GM23248 (cell line): ENCODE measurements around the gene MUC2. TPM values are rescaled to one million over a fixed set of nuclear protein-coding genes. Genes with fewer than 3 reads are reported as not detected.

ENCODE experiments used
- DNase-seq: peaks from one replicate; pipeline ENCODE4 v3.0.0-alpha.2; 2015
- H2AFZ ChIP-seq: fragments of 200-600 bp; sonication (generic); 2 replicates; pipeline ENCODE4 v1.6.1; 2016; ENCODE audit warnings: antibody characterized with exemption
- H3F3A ChIP-seq: fragments of 200-600 bp; sonication (generic); 2 replicates; pipeline ENCODE4 v1.6.1; 2016; ENCODE audit warnings: mild to moderate bottlenecking, antibody characterized with exemption, mixed run types; ENCODE audit not compliant: insufficient read depth
- H3K27ac ChIP-seq: fragments of 200-600 bp; sonication (generic); 2 replicates; pipeline ENCODE4 v1.5.1; 2016; ENCODE audit warnings: mild to moderate bottlenecking
- H3K27me3 ChIP-seq: fragments of 200-600 bp; sonication (generic); replicated peaks from 2 replicates; pipeline ENCODE4 v1.6.1; 2016; ENCODE audit warnings: mild to moderate bottlenecking; ENCODE audit not compliant: insufficient read depth
- H3K36me3 ChIP-seq: fragments of 200-600 bp; sonication (generic); 2 replicates; pipeline ENCODE4 v1.6.1; 2016; ENCODE audit warnings: low read depth, mild to moderate bottlenecking
- H3K4me1 ChIP-seq: fragments of 200-600 bp; sonication (generic); 2 replicates; pipeline ENCODE4 v1.6.1; 2016; ENCODE audit warnings: mild to moderate bottlenecking; ENCODE audit not compliant: insufficient read depth
- H3K4me2 ChIP-seq: fragments of 200-600 bp; sonication (generic); one replicate; pipeline ENCODE4 v1.6.1; 2016; ENCODE audit warnings: mild to moderate bottlenecking; ENCODE audit not compliant: unreplicated experiment
- H3K4me3 ChIP-seq: fragments of 200-600 bp; sonication (generic); 2 replicates; pipeline ENCODE4 v1.5.1; 2016; ENCODE audit warnings: mild to moderate bottlenecking
- H3K79me2 ChIP-seq: fragments of 200-600 bp; sonication (generic); 2 replicates; pipeline ENCODE4 v1.6.1; 2016; ENCODE audit warnings: mild to moderate bottlenecking; ENCODE audit not compliant: insufficient read depth
- H3K9ac ChIP-seq: fragments of 200-600 bp; sonication (generic); 2 replicates; pipeline ENCODE4 v1.6.1; 2016; ENCODE audit warnings: mild to moderate bottlenecking
- H3K9me2 ChIP-seq: fragments of 200-600 bp; sonication (generic); 2 replicates; pipeline ENCODE4 v1.6.1; 2016; ENCODE audit warnings: mixed run types, mild to moderate bottlenecking, moderate library complexity; ENCODE audit not compliant: insufficient read depth
- H3K9me3 ChIP-seq: fragments of 200-600 bp; sonication (generic); one replicate; pipeline ENCODE4 v1.6.1; 2017; ENCODE audit warnings: low read depth
- H4K20me1 ChIP-seq: fragments of 200-600 bp; sonication (generic); 2 replicates; pipeline ENCODE4 v1.6.0; 2016; ENCODE audit not compliant: insufficient read depth
- EZH2 ChIP-seq: fragments of 200-600 bp; sonication (generic); IDR thresholded peaks from 2 replicates; pipeline ENCODE4 v1.6.1; 2018; ENCODE audit warnings: antibody characterized with exemption, mild to moderate bottlenecking; ENCODE audit not compliant: insufficient read depth, poor library complexity, severe bottlenecking
- EZH2phosphoT487 ChIP-seq: fragments of 200-600 bp; sonication (generic); IDR thresholded peaks from 2 replicates; pipeline ENCODE4 v1.6.1; 2018; ENCODE audit warnings: antibody characterized with exemption, moderate library complexity, mild to moderate bottlenecking, low read depth; ENCODE audit not compliant: insufficient read depth
- WGBS, 2 experiments: methylation state at CpG; one replicate each; pipeline ENCODE4 v1.1.6; 2015 to 2017; ENCODE audit warnings: low lambda C conversion rate in 2 of 2, low coverage in 1 of 2; ENCODE audit errors: missing lambda C conversion rate in 2 of 2; 5-methylcytosine and 5-hydroxymethylcytosine counted together
- in situ Hi-C: fragments of 300-500 bp; cut with MboI; formaldehyde crosslinking; loops from 2 replicates; pipeline ENCODE4 v1.15.0; 2020
- polyA plus RNA-seq: library from polyadenylated mRNA; unstranded; fragments of >200 nt; fragmentation: Nextera tagmentation; extraction: Ambion mirVana; gene quantifications from 2 replicates; pipeline ENCODE4 v1.2.1, GENCODE V29; 2016
- total RNA-seq: library from RNA; depleted of rRNA; stranded (reverse); fragments of >200 nt; shearing (Covaris generic); gene quantifications from 2 replicates; pipeline ENCODE4 v1.2.3, GENCODE V29; 2014; rRNA removed

The MUC2 gene
- total and polyA plus RNA-seq, 2 experiments from 2014 or later, result not detected

DNA sequence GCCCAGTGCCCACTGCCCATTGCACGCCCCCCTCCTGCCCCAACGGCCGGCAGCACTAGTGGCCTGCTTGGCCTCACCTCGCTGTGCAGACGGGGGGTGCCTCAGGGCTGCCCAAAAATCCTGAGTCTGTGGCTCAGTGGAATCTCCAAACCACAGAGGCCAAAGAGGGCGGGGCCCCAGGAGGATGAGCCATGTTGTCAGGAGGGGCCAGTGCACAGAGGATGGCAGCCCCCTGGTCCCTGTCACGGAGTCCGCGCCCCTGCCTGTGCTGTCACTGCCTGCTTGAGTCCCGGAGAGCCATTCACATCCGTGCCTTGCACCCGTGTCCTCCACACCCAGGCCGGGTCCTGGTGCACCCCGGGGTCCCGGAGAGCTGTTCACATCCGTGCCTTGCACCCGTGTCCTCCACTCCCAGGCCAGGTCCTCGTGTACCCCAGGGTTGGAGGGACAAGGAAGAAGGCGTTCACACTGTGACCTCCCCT, 46.7 kb downstream of the MUC2 start:
- in situ Hi-C loops, result no loop called here

DNA sequence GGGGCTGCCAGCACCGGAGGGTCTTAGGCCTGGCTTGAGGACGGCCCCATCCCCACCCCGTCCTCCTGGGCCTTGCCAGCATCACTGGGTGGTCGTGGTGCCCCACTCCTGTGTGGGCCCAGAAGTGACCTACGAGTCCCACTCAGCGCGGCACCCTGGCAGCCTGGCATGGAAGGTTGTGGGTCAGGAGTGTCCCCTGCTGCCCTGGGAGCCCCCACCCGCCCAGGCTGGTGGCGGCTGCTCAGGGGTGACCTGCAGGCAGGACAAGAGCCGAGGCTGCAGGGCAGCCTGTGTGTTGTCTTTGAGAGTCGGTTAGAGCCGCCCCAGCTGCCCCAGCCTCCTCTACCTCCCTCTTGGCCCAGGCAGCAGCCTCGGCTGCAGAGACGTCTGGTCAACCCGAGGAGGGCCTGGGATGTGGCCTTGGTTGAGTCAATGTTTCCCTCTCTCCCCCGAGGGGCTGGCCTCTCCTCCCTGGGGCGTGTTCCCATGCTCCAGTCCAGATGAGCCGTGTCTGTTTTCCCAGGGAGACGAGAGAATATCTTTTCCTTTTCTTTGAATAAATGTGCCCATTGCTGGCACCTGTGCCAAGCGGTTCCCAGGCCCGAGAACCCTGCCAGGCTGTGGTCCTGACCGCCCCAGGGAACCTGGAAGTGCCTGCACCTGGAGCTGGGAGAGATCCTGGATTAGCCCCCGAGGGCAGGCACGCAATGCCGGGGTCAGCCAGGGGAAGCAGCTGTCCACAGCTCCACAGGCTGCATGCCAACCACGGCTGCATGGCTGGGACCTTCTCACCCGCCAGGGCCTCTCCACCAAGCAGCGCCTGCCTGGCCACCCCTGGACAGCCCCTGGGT, 47.4 kb downstream of the MUC2 start:
- Histone ChIP-seq H4K20me1 (no peaks in the 10 kb centered on the region), H2AFZ (no peak overlapping the region), H3K79me2 (no peaks in the 10 kb centered on the region), H3K36me3 (no peaks in the 10 kb centered on the region), H3K9me3 (no peaks in the 10 kb centered on the region), H3K9me2 (no peaks in the 10 kb centered on the region), H3K4me1 (no peaks in the 10 kb centered on the region), H3K9ac (no peak overlapping the region), H3F3A (no peaks in the 10 kb centered on the region), H3K27me3 (no peaks in the 10 kb centered on the region; the same call in 1 of the 2 replicates), H3K4me3 (no peak overlapping the region), H3K4me2 (no peak overlapping the region), H3K27ac (no peak overlapping the region)
- TF ChIP-seq EZH2phosphoT487, result no peak
- TF ChIP-seq EZH2, result no peak
- peak; percentile 36 for DNase-seq
- 33 to 38% methylated on average over 24 to 27 of the region's 28 CpGs for WGBS, 2 experiments
- in situ Hi-C loops, result no loop called here

More for the DNA sequence above, 46.7 kb downstream of the MUC2 start:
- Histone ChIP-seq H3K9me2 (no peaks in the 10 kb centered on the region), H3K9me3 (no peaks in the 10 kb centered on the region), H3K79me2 (no peaks in the 10 kb centered on the region), H3K4me1 (no peaks in the 10 kb centered on the region), H3K27me3 (no peaks in the 10 kb centered on the region; the same call in 1 of the 2 replicates), H3K27ac (no peak overlapping the region), H3K4me2 (no peak overlapping the region), H3F3A (no peaks in the 10 kb centered on the region), H4K20me1 (no peaks in the 10 kb centered on the region), H3K4me3 (no peak overlapping the region), H2AFZ (no peak overlapping the region), H3K9ac (no peak overlapping the region), H3K36me3 (no peaks in the 10 kb centered on the region)
- 66% methylated on average over 16 to 19 of the region's 19 CpGs for WGBS, 2 experiments
- TF ChIP-seq EZH2, result no peak
- no peak for TF ChIP-seq EZH2phosphoT487
- no peak for DNase-seq

DNA sequence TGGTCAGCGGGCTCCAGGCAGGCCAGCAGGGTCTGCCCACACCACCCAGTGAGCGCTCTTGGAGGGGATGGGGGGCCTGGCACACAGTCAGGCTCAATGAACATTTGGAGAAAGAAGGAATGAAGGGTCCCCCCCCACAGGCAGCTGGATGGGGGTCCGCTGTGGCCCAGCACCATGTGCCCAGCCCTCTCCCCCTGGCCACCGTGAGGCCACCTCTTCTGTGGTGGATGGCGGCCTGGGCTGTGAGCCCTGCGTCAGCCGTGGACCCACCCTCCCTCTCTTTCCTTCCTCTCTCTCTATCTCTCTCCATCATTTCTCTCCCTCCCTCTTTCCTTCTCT, 48.0 kb downstream of the MUC2 start:
- H3K9me2 ChIP-seq, result no peaks in the 10 kb centered on the region
- no peaks in the 10 kb centered on the region for H3K36me3 ChIP-seq
- H4K20me1 ChIP-seq, result no peaks in the 10 kb centered on the region
- no peaks in the 10 kb centered on the region for H3K79me2 ChIP-seq
- H3K27ac ChIP-seq, result no peak overlapping the region
- in situ Hi-C loops, result no loop called here
- H3K4me2 ChIP-seq, result no peak overlapping the region
- no peaks in the 10 kb centered on the region for H3K9me3 ChIP-seq
- H3K9ac ChIP-seq, result no peak overlapping the region
- WGBS, 2 experiments, result 40 to 48% methylated on average over 5 to 7 of the region's 7 CpGs
- no peak overlapping the region for H2AFZ ChIP-seq
- H3K4me3 ChIP-seq, result no peak overlapping the region
- TF ChIP-seq EZH2 (no peak), EZH2phosphoT487 (no peak)
- no peaks in the 10 kb centered on the region for H3K4me1 ChIP-seq
- no peaks in the 10 kb centered on the region; the same call in 1 of the 2 replicates for H3K27me3 ChIP-seq
- DNase-seq, result no peak
- H3F3A ChIP-seq, result no peaks in the 10 kb centered on the region

DNA sequence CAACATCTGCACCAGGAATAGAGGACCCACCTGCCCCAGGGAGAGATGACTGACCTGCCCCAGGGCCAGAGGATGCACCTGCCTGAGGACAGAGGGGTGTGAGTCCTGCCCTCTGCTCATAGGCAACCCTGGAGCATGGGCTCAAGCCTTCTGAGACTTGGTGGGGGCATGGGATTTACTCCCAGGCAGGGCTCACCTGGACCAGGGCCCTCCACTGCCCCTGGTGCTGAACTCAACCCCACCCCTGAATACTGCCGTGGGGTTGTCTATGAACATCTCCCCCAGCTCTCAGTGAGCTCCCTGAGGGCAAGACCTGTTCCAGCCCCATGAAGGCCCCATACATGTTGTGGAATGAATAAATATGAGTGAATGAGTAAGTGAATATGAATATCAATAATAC, 49.3 kb downstream of the MUC2 start:
- WGBS, 2 experiments, result 38 to 41% methylated on average over 1 of the region's 1 CpG
- H3K9me2 ChIP-seq, result no peaks in the 10 kb centered on the region
- H3K4me3 ChIP-seq, result no peak overlapping the region
- H3K4me1 ChIP-seq, result no peaks in the 10 kb centered on the region
- no peak for DNase-seq
- no peaks in the 10 kb centered on the region; the same call in 1 of the 2 replicates for H3K27me3 ChIP-seq
- in situ Hi-C loops, result no loop called here
- no peaks in the 10 kb centered on the region for H3F3A ChIP-seq
- H3K4me2 ChIP-seq, result no peak overlapping the region
- H3K36me3 ChIP-seq, result no peaks in the 10 kb centered on the region
- no peaks in the 10 kb centered on the region for H3K9me3 ChIP-seq
- H3K9ac ChIP-seq, result no peak overlapping the region
- H3K27ac ChIP-seq, result no peak overlapping the region
- no peaks in the 10 kb centered on the region for H4K20me1 ChIP-seq
- no peaks in the 10 kb centered on the region for H3K79me2 ChIP-seq
- no peak for TF ChIP-seq EZH2
- no peak for TF ChIP-seq EZH2phosphoT487
- no peak overlapping the region for H2AFZ ChIP-seq

Other genes starting within 250 kb of the MUC2 start
- 0.38 and 2.3 TPM in 2 replicates for gene CRACR2B, start 247.0 kb upstream of the MUC2 start, total RNA-seq
- gene CRACR2B, start 247.0 kb upstream of the MUC2 start, polyA plus RNA-seq, result 1.2 and 2.0 TPM in 2 replicates
- gene CD151, start 241.9 kb upstream of the MUC2 start, total RNA-seq, result 1,651 and 1,751 TPM in 2 replicates
- 796 and 807 TPM in 2 replicates for gene CD151, start 241.9 kb upstream of the MUC2 start, polyA plus RNA-seq
- 67.8 and 113 TPM in 2 replicates for gene POLR2L, start 232.3 kb upstream of the MUC2 start, total RNA-seq
- 804 and 820 TPM in 2 replicates for gene POLR2L, start 232.3 kb upstream of the MUC2 start, polyA plus RNA-seq
- 340 and 393 TPM in 2 replicates for gene TSPAN4, start 232.0 kb upstream of the MUC2 start, total RNA-seq
- gene TSPAN4, start 232.0 kb upstream of the MUC2 start, polyA plus RNA-seq, result 343 and 344 TPM in 2 replicates
- gene CHID1, start 164.1 kb upstream of the MUC2 start, total RNA-seq, result 72.3 and 91.9 TPM in 2 replicates
- gene CHID1, start 164.1 kb upstream of the MUC2 start, polyA plus RNA-seq, result 202 and 215 TPM in 2 replicates
- gene AP2A2, start 149.0 kb upstream of the MUC2 start, total RNA-seq, result 32.2 and 38.3 TPM in 2 replicates
- 27.5 and 31.1 TPM in 2 replicates for gene AP2A2, start 149.0 kb upstream of the MUC2 start, polyA plus RNA-seq
- not detected in 2 replicates for gene MUC6, start 38.2 kb upstream of the MUC2 start, total RNA-seq
- not detected in 2 replicates for gene MUC6, start 38.2 kb upstream of the MUC2 start, polyA plus RNA-seq
- gene MUC5AC, start 83.1 kb downstream of the MUC2 start, total RNA-seq, result not detected in 2 replicates
- gene MUC5AC, start 83.1 kb downstream of the MUC2 start, polyA plus RNA-seq, result not detected in 2 replicates
- gene MUC5B, start 148.2 kb downstream of the MUC2 start, total RNA-seq, result not detected in 2 replicates
- gene MUC5B, start 148.2 kb downstream of the MUC2 start, polyA plus RNA-seq, result not detected in 2 replicates
- 27.3 and 41.7 TPM in 2 replicates for gene TOLLIP, start 234.8 kb downstream of the MUC2 start, total RNA-seq
- gene TOLLIP, start 234.8 kb downstream of the MUC2 start, polyA plus RNA-seq, result 53.6 and 57.7 TPM in 2 replicates